Transverse colon (tissue), 4 donors: ENCODE data around the gene ZNF322. TPM values are rescaled to one million over a fixed set of nuclear protein-coding genes. Genes with fewer than 3 reads are reported as not detected.

Experiments used
- DNase-seq: peaks from one replicate; pipeline ENCODE4 v3.0.0-alpha.2; 2019
- H3K27ac ChIP-seq, 4 donors: fragments of 200-600 bp; sonication (generic); 2 replicates each; pipeline ENCODE4 v1.5.1; 2016 to 2018; ENCODE audit warnings: inconsistent platforms in 4 of 4
- H3K27me3 ChIP-seq: fragments of 200-600 bp; sonication (generic); 2 replicates; pipeline ENCODE4 v1.5.1; 2017; ENCODE audit warnings: inconsistent platforms
- H3K36me3 ChIP-seq, 4 donors: fragments of 200-600 bp; sonication (generic); 2 replicates each; pipeline ENCODE4 v1.5.1; 2017 to 2019; ENCODE audit warnings: inconsistent platforms in 4 of 4
- H3K4me1 ChIP-seq, 4 donors: fragments of 200-600 bp; sonication (generic); 2 replicates each; pipeline ENCODE4 v1.5.1; 2017 to 2020; ENCODE audit warnings: inconsistent platforms in 4 of 4
- H3K4me3 ChIP-seq, 4 donors: fragments of 200-600 bp; sonication (generic); 1 replicate in 1 of 4; 2 replicates in 3 of 4; pipeline versions ENCODE4 v1.5.1 to v1.6.1; 2017 to 2019; ENCODE audit warnings: inconsistent platforms in 4 of 4
- H3K9me3 ChIP-seq, 2 donors: fragments of 200-600 bp; sonication (generic); 2 replicates each; pipeline ENCODE4 v1.5.1; 2017 to 2019; ENCODE audit warnings: inconsistent platforms in 2 of 2
- CTCF ChIP-seq, 5 experiments: fragments of 200-600 bp in 3 of 5; fragments of 450-650 bp in 2 of 5; sonication (generic) in 3 of 5; IDR thresholded peaks; 1 replicate in 2 of 5; 2 replicates in 3 of 5; pipeline ENCODE4 v1.5.1; 2016 to 2017; ENCODE audit warnings: antibody characterized with exemption in 5 of 5, inconsistent platforms in 3 of 5, mild to moderate bottlenecking in 2 of 5, moderate library complexity in 1 of 5
- EP300 ChIP-seq: sonication (generic); formaldehyde crosslinking; IDR thresholded peaks from one replicate; pipeline ENCODE4 v1.6.1; 2017; ENCODE audit warnings: antibody characterized with exemption, low read depth
- POLR2A ChIP-seq: fragments of 450-650 bp; IDR thresholded peaks from one replicate; pipeline ENCODE4 v1.6.1; 2016; ENCODE audit warnings: antibody characterized with exemption, mild to moderate bottlenecking, moderate library complexity
- POLR2AphosphoS5 ChIP-seq, 3 donors: sonication (generic); formaldehyde crosslinking; IDR thresholded peaks; one replicate each; pipeline ENCODE4 v1.6.1; 2016; ENCODE audit warnings: antibody characterized with exemption in 3 of 3
- WGBS, 2 donors: methylation state at CpG; one replicate each; pipeline ENCODE4 v1.1.5; 2018; ENCODE audit warnings: low coverage in 1 of 2; 5-methylcytosine and 5-hydroxymethylcytosine counted together
- in situ Hi-C, 4 donors: fragments of 200-750 bp; cut with MboI; loops; one replicate each; pipeline versions ENCODE4 v1.15.0 to v1.15.1; 2017; ENCODE audit warnings: low sequenced_read_pairs in 3 of 4, low pct_ligation_motif_present in 1 of 4, low pct_unique_long_range_greater_than_20kb in 1 of 4
- intact Hi-C: fragments of 100-400 bp; cut with DNase I; formaldehyde crosslinking; loops from one replicate; pipeline ENCODE4 v1.15.1; 2023; ENCODE audit warnings: low total_unique reads
- total RNA-seq, 4 donors: library from RNA; depleted of rRNA; stranded (reverse); fragments of >200 nt; gene quantifications; one replicate each; pipeline ENCODE4 v1.1.0, GENCODE V29; 2016

ZNF322 gene
- total RNA-seq, 4 donors from 2014 or later, result 2.8 to 32.2 (median 13.5) TPM

GRCh38 chr6:26627843-26628242 is 31.7 kb downstream of the ZNF322 start:
- in situ Hi-C loops (no loop called here), intact Hi-C loops (no loop called here)
- TF ChIP-seq EP300 (no peak), POLR2AphosphoS5 (IDR thresholded peaks at IDR 0.05) (no peak), POLR2A (no peak), CTCF (IDR thresholded peaks at IDR 0.05) (no peak)
- Histone ChIP-seq H3K27ac (no peak overlapping the region), H3K4me3 (no peak overlapping the region), H3K9me3 (no peaks in the 10 kb centered on the region), H3K4me1 (no peaks in the 10 kb centered on the region), H3K27me3 (no peaks in the 10 kb centered on the region), H3K36me3 (no peaks in the 10 kb centered on the region)
- 56 to 79% methylated on average over 3 to 7 of the region's 7 CpGs for WGBS, 2 donors
- DNase-seq, result no peak

DNA sequence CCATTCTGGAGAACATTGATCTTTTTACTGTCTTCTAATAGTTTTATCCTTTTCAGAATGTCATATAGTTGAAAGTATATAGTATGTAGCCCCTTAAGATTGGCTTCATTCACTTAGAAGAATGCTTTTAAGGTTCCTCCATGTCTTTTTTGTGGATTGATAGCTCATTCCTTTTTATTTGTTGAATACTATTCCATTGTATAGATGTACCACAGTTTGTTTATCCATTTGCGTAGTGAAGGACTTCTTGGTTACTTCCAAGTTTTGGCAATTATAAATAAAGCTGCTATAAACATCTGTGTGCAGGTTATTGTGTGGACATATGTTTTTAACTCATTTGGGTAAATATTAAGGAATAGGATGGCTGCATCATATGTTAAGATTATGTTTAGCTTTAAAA is 35.0 kb downstream of the ZNF322 start:
- no peak for DNase-seq
- Histone ChIP-seq H3K4me3 (no peak overlapping the region), H3K27me3 (peaks cover 19% of the 10 kb centered on the region), H3K27ac (no peak overlapping the region), H3K9me3 (no peaks in the 10 kb centered on the region), H3K36me3 (no peaks in the 10 kb centered on the region), H3K4me1 (no peaks in the 10 kb centered on the region)
- intact Hi-C loops (no loop called here), in situ Hi-C loops (no loop called here)
- 85 to 95% methylated on average over 1 of the region's 1 CpG for WGBS, 2 donors
- TF ChIP-seq POLR2A, result no peak
- TF ChIP-seq POLR2AphosphoS5 (IDR thresholded peaks at IDR 0.05), result no peak
- no peak for TF ChIP-seq CTCF (IDR thresholded peaks at IDR 0.05)
- TF ChIP-seq EP300, result no peak

GRCh38 chr6:26623339-26623859 is 36.1 kb downstream of the ZNF322 start:
- H3K36me3 ChIP-seq, result no peaks in the 10 kb centered on the region
- H3K4me3 ChIP-seq, result no peak overlapping the region
- H3K27ac ChIP-seq, result no peak overlapping the region
- in situ Hi-C loops, result no loop called here
- no peak for TF ChIP-seq EP300
- TF ChIP-seq POLR2AphosphoS5 (IDR thresholded peaks at IDR 0.05), result no peak
- TF ChIP-seq POLR2A, result no peak
- TF ChIP-seq CTCF (IDR thresholded peaks at IDR 0.05), result no peak
- no peaks in the 10 kb centered on the region for H3K9me3 ChIP-seq
- WGBS, 2 donors, result 0 to 94% methylated on average over 1 of the region's 1 CpG
- H3K4me1 ChIP-seq, result no peaks in the 10 kb centered on the region
- DNase-seq, result no peak
- intact Hi-C loops, result no loop called here
- peaks cover 21% of the 10 kb centered on the region for H3K27me3 ChIP-seq

- intact Hi-C loops, result no loop called here
- WGBS, 2 donors, result 8 to 40% methylated on average over 1 to 61 of the region's 68 CpGs
Measured at GRCh38 chr6:26613689-26614683, 45.6 kb downstream of the ZNF322 start.

More at GRCh38 chr6:26613689-26614683, 45.6 kb downstream of the ZNF322 start:
- TF ChIP-seq POLR2A, result no peak
- TF ChIP-seq CTCF (IDR thresholded peaks at IDR 0.05), result no peak
- no peak for TF ChIP-seq POLR2AphosphoS5 (IDR thresholded peaks at IDR 0.05)
- TF ChIP-seq EP300, result no peak
- Histone ChIP-seq H3K27ac (no peak overlapping the region), H3K36me3 (no peaks in the 10 kb centered on the region), H3K9me3 (peaks cover 0 to 7% of the 10 kb centered on the region in 2 donors), H3K27me3 (peaks cover 74% of the 10 kb centered on the region), H3K4me1 (peaks cover 7 to 14% (median 9%) of the 10 kb centered on the region in 4 donors), H3K4me3 (peak overlapping the region in 2 of 4 donors; percentile 19 to 38)
- DNase-seq, result no peak
- in situ Hi-C loops, result loop anchor here in 1 of 4 donors (10.0 kb wide), 1 partner anchor 471 kb away; no protein-coding TSS in a partner anchor
